Muscle of back (tissue), 11 donors: Measurements from ENCODE around the gene GNAO1. TPM values are rescaled to one million over a fixed set of nuclear protein-coding genes. Genes with fewer than 3 reads are reported as not detected.
"Not testable (repeated sequence)": the region's sequence is repeated elsewhere in the genome, so short reads cannot be mapped to it uniquely, and the experiment has no call there.

Experiments
- DNase-seq, 3 donors: peaks; one replicate each; pipeline versions ENCODE4 v3.0.0 to v3.0.0-alpha.2; 2013
- polyA plus RNA-seq, 10 donors: library from polyadenylated mRNA; unstranded; fragments of 120-200 nt; gene quantifications; one replicate each; pipeline ENCODE4 v1.2.1, GENCODE V29; 2013; ENCODE audit not compliant: insufficient read length in 10 of 10

The GNAO1 gene
- polyA plus RNA-seq, 10 donors = 0.86 to 4.0 (median 1.5) TPM

DNA sequence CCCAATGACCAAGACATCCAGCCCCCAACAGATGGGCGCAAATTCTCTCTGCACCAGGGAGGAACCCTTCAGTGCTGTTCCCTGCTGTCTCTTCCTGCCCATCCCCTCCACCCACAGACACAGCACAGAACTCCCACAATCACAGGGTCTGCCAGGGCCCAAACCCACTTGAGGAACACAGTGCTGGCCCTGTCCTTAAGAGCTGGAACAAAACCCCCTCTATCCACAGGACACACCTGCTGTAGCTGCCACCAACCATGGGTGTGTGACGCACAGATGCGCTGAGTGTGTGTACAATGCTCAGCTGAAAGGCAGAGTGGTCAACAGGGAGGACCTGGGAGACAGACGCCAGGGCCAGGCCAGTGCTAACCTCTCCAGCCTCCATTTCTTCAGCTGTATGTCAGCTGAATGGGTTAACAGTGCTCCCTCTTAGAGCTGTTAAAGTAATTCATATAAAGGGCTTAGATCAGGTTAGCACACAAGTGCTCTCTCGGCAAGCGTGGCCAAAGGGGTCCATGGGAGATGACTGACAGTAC lies 172.0 kb downstream of the GNAO1 start:
- DNase-seq = no peak

DNA sequence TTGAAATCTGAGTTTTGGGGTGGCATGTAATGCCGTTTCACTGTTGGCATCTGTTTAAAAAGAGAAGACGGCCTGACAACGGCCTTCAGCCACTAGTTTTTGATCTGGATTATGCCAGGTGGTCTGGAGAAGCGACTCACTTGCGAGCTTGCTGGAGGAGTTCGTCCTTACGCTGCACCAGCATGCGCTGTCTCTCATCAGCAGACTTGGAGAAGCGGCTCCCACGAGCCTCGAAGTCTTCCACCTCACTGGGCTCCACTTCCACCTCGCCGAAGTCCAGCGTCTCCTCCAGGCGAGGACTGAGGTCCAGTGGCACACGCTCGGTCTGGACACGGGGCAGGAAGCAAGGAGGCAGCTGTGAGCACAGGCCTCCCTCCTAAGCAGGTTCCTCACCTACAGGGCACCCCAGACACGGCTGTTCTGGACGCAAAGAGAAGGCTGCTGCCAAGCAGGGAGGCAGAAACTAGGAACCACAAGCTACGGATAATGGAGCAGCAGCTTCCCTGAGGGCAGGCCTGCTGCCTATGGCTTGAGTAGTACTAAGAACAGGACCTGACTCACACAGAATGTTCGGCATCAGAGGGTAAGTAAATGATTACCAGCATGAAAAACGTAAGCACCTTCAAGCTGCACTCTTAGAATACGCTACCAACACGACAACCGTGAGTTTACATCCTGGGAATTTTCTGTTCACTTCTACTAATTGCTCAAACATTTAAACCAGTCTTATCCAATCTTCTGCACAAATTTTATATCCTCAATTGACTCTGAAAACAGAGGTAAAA lies 172.7 kb downstream of the GNAO1 start:
- no peak for DNase-seq

DNA sequence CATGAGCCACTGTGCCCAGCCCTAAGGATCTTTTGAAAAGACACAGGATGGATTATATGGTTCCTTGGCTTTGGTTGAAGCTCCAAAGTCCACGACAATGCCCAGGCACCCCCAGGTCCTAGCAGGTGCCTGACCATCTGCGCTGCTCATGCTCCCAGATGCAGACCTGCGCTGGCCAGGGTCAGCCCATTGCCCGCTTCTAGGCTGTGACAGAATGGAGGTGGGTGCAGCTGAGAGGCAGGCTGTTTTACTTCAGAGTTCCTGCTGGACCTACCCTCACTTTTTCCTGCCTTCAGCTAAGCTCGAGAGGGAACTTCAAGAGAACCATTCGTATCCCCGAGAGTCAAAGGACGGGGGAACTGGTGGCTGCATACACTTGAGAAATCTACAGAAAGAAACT lies 173.6 kb downstream of the GNAO1 start:
- DNase-seq = no peak

DNA sequence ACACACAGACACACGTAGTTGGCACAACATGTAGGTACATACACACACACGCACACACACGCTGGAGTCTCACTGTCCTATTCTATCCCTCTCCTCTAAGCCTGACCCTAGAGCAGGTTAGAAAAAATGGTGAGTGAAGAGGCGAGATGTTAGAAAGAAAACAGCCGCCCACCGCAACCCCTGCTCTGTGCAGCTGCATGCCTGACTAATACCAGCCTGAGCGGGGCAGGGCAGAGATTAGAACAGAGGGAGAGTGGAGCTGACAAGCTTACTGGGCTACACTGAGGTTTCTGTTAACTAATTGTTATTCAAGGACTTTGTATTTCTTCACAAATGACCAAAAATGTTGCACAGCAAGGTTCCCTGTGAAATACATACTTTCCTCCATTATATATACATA lies 174.3 kb downstream of the GNAO1 start:
- DNase-seq = no peak

GRCh38 chr16:56366945-56367344 lies 175.7 kb downstream of the GNAO1 start:
- no peak for DNase-seq

- DNase-seq = no peak
These were observed 176.5 kb downstream of the GNAO1 start for GRCh38 chr16:56367764-56368163.

DNA sequence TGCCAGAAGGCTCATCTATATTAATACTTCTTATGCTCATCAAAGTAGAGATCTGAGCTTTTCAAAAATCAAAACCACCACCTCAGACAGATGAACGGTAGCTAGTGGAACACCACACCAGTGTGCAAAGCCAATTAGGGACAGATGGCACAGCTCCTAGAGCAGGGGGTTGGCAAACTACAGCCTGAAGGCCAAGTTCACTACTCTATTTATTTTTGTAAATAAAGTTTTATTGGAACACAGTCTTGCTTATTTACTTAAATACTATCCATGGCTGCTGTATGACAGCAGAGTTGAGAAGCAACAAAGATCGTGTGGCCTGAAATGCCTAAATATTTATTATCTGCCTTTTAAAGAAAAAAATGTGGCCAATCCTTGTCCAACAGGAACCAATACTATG lies 177.3 kb downstream of the GNAO1 start:
- no peak for DNase-seq

DNA sequence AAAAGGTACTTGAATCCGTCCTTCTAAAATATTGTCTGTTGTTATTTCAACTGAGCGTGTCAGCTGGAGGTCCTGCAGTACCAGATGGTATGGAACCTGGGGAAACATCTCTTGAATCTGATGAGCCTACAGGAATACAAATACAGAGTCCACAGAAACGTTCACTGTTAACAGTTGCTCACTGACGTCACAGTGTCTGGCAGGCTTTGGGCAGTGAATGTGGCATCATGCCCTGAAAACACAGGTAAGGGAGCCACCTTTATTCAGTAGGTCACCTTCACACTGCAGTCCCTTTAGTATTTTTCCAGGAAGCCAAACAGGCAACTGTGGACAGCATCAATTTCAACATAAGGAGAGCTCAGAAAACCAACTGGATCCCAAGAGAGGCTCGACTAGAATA lies 177.9 kb downstream of the GNAO1 start:
- no peak for DNase-seq

DNA sequence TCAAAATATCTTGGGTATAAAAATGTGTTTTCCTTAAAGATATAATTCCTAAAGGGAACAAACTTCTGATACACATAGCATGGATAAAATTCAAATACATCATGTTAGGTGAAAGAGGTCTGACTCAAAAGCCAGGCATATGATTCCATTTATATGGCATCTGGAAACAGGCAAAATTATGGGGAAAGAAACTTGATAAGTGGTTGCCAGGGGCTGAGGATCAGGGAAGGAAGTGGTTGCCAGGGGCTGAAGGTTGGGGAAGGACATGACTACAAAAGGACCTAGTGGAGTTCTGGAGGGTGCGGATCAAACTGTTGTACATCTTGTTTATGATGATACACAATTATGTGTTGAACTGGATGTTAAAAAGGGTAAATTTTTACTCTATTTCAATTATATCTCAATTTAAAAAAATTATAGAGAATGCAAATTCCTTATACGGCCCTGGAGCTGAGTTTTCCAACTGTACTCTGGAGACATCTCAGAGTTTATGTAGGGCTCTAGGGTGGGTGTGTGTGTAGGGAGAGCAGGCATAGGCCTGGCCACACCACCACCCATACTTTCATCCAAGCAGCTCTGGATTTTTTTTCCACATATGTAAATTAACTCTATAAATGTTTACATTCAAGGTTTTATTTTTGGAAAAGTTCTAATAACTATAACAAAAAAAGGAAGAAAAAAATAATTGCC lies 179.0 kb downstream of the GNAO1 start:
- no peak for DNase-seq

DNA sequence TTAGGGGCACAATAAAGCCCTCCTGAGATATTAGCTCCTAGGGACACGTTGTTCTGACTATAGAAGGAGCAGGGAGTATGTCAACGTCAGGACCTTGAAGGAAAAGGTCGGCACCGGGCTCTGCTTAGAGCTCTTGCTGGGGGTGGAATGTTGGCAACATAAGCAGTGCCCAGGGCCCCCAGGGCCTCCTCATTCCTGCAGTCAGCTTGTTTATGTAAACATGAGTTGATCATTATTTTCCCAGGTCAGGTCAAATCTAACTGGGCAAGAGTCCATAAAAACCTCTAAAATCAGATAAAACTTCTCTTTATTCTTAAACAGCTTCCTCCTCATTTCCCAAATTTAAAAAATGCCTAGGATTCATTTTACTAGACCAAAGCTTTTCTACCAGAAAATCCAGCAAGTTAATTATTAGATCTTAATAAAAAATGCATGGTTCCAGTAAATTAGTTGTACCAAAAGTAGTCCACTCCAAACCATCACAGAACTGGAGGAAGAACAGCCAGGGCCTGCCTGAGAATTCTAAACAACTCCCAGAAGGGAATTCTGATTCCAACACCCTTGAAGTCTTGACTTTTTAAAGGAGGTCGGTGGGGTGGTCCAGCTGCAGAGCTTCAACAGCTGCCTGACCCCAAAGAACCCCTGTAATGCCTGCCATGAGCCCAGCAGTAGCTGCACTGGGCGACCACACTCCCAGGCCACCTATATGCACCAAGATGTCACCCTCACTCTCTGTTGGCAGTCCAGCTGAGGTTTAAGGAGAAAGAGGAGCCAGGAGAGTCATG lies 179.8 kb downstream of the GNAO1 start:
- no peak for DNase-seq

DNA sequence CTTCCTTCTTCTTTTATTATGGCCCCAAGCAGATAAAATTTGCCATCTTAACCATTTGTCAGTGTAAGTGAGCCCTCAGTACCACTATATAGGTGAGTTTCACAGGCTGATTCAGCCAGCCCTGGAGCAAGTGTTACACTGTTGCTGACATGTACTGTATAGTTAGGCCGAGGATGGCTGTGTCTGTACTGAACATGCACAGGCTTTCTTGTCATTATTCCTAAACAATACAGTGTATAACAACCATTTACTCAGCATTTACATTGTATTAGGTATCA lies 180.3 kb downstream of the GNAO1 start:
- DNase-seq = no peak

DNA sequence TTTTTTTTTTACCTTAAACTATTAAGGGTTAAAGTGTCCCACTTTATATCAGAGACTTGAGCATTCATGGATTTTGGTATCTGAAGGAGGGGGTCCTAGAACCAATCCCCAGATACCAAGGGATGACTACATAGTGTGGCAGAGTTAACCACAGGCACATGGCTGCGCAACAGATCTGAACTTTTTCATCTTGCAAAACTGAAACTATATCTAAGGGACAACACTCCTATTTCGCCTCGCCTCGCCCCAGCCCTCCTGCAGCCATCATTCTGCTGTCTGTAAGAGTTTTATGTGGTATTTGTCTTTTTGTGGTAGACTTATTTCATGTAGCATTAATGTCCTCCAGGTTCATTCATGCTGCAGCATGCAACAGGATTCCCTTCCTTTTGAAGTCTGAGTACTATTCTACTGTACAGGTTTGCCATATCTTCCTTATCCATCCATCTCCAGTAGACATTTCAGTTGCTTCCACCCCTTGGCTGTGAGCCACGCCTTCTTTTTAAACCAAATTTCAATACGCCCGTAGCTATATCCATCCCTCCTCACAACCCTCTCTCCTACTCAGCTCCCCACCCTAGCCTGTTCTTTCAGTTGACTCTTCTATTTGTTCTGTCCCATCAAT lies 180.8 kb downstream of the GNAO1 start:
- DNase-seq = no peak

- DNase-seq = no peak
These were observed 181.7 kb downstream of the GNAO1 start for GRCh38 chr16:56373003-56373402.

GRCh38 chr16:56375792-56376191 lies 184.5 kb downstream of the GNAO1 start:
- not testable (repeated sequence) for DNase-seq

DNA sequence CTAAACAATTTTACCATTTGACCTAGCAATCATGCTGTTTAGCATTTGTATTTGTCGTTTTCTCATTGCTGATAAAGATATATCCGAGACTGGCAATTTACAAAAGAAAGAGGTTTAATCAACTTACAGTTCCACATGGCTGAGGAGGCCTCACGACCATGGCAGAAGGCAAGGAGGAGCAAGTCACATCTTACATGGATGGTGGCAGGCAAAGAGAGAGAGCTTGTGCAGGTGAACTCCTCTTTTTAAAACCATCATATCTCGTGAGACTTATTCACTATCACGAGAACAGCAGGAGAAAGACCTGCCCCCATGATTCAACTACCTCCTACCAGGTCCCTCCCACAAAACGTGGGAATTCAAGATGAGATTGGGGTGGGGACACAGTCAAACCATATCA lies 187.8 kb downstream of the GNAO1 start:
- DNase-seq = not testable (repeated sequence)

- not testable (repeated sequence) for DNase-seq
These were observed 189.6 kb downstream of the GNAO1 start for GRCh38 chr16:56380778-56381485.

- no peak for DNase-seq
These were observed 191.2 kb downstream of the GNAO1 start for GRCh38 chr16:56382459-56382858.

DNA sequence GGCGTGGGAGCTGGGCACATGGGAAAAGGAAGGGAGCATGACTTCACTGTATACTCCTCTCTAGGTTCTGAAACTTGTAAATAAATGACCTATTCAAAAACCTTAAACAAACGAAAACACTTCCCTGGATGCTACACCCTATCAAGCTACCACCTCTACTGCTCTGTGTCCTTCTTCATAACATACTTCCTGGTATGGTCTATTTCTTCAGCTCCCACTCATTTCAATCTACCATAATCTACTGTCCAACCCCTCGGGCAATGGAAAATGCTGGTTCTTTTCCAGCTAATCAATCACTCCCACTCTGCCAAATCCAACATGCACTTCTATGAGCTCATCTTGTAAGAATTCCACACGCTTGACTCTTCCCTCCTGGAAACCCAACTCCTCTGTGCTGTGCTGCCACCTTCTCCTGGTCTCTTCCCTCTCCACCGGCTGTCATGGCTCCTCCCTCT lies 191.6 kb downstream of the GNAO1 start:
- DNase-seq = peak in 1 of 3 donors; percentile 14

- no peak for DNase-seq
These were observed 192.9 kb downstream of the GNAO1 start for GRCh38 chr16:56384074-56384721.

GRCh38 chr16:56387396-56387795 lies 196.1 kb downstream of the GNAO1 start:
- peak in 1 of 3 donors; percentile 32 for DNase-seq

DNA sequence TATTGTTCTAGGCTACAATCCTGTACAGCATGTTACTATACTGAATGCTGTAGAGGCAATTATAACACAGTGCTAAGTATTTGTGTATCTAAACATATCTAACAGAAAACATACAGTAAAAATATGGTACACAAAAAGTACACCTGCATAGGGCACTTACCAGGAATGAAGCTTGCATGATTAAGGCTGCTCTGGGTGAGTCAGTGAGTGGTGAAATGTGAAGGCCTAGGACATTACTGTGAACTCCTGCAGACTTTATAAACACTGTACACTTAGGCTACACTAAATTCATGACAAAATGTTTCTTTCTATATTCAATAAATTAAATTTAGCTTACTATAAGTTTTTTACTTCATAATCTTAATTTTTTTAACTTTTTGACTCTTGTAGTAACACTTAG lies 196.9 kb downstream of the GNAO1 start:
- no peak for DNase-seq
